Retinal pigment epithelial cell (primary cell): Measurements from ENCODE around the gene OOSP2.

Source experiments
- DNase-seq: peaks from one replicate; pipeline ENCODE4 v3.0.0-alpha.2; 2010; ENCODE audit warnings: low read depth
- H3K4me3 ChIP-seq: 2 replicates; pipeline ENCODE4 v1.5.1; 2011; ENCODE audit warnings: mild to moderate bottlenecking, low read length, control low read depth, moderate library complexity
- TF ChIP-seq, protein P1 (sequence below): conservative IDR thresholded peaks from 2 replicates; pipeline ENCODE4 v1.5.1; 2011; ENCODE audit warnings: low read depth, low read length, control low read depth, inconsistent platforms

OOSP2 gene

DNA sequence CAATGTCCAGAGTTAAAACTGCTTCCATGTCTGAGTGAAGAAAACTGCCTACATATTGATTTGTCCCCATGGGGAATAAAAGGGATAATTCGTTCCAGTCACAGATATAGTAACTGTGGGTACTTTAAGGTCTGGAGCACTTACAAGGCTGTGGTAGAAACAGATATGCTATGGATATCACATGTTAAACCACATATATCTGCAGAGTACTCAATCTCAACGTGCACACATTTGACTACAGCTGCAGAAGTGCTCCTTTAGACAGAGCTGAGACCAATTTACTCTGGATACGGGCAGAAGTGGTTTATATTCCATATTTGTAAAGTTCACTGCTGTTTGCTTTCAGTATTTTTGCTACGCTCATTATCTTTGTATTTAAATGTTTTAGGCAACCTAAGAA is 38.5 kb downstream of the OOSP2 start:
- DNase-seq: no peak
- TF ChIP-seq, protein P1, sequence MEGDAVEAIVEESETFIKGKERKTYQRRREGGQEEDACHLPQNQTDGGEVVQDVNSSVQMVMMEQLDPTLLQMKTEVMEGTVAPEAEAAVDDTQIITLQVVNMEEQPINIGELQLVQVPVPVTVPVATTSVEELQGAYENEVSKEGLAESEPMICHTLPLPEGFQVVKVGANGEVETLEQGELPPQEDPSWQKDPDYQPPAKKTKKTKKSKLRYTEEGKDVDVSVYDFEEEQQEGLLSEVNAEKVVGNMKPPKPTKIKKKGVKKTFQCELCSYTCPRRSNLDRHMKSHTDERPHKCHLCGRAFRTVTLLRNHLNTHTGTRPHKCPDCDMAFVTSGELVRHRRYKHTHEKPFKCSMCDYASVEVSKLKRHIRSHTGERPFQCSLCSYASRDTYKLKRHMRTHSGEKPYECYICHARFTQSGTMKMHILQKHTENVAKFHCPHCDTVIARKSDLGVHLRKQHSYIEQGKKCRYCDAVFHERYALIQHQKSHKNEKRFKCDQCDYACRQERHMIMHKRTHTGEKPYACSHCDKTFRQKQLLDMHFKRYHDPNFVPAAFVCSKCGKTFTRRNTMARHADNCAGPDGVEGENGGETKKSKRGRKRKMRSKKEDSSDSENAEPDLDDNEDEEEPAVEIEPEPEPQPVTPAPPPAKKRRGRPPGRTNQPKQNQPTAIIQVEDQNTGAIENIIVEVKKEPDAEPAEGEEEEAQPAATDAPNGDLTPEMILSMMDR: no peak
- H3K4me3 ChIP-seq: no peak overlapping the region

DNA sequence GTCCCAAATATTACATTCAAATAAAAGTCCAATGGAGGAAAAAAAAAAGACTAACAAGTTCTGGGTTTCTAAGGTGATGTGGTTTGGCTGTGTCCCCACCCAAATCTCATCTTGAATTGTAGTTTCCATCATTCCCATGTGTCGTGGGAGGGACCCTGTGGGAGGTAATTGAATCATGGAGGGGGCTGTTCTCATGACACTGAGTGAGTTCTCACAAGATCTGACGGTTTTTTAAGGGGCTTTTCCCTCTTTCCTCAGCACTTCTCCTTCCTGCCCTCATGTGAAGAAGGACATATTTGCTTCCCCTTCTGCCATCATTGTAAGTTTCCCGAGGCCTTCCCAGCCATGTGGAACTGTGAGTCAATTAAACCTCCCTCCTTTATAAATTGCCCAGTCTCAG is 40.3 kb downstream of the OOSP2 start:
- DNase-seq: no peak
- no peak overlapping the region for H3K4me3 ChIP-seq
- TF ChIP-seq, protein P1: no peak

DNA sequence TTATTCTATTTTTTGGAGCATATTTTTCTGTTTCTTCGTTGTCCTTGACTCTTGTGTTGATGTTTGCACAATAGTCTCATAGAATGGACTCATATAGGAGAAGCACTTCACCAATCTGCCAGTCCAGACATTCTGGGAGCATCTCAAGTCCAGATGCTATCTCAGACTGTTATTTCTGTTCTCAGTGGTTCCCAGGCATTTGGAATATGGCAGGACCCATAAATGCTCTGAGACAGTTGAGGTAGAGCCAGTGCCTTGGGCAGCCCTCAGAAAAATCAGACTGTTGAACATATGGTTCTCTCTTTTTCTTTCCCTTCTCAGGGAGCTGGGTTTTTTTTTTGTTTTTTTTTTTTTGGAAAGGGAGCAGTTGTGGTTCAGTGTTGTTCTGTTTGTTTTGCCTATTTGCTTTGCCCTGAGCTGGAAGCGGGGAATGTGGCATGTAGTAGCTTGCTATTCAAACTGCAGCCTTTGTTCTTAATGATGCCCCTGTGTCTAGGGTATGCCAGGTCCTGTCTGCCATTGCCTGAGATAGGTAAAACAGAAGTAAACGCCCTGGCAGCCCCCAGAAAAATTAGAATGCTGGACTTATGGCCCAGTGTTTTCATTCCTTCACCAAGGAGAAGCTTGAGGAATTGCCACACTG is 44.5 kb downstream of the OOSP2 start:
- no peak for DNase-seq
- TF ChIP-seq, protein P1: no peak
- H3K4me3 ChIP-seq: no peak overlapping the region

DNA sequence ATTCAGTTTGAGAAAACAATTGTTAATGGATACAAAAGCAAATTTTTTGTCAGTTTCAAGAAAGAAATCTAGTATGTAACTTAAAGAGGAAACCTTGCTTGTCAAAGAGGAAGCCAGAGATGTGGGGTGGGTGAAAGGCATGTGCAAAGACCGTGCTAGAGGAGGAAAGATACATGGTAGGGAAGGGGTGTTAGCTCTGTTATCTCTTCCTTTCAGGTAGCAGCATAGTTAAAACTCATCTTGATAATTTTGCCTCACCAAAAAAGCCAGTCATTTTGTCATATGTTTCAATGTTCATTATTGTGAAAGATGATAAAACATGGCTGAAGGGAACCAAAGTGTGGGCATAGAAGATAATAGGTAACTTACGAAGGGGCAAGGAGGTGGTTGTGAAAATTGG is 45.7 kb downstream of the OOSP2 start:
- H3K4me3 ChIP-seq: no peak overlapping the region
- TF ChIP-seq, protein P1: no peak
- DNase-seq: no peak

DNA sequence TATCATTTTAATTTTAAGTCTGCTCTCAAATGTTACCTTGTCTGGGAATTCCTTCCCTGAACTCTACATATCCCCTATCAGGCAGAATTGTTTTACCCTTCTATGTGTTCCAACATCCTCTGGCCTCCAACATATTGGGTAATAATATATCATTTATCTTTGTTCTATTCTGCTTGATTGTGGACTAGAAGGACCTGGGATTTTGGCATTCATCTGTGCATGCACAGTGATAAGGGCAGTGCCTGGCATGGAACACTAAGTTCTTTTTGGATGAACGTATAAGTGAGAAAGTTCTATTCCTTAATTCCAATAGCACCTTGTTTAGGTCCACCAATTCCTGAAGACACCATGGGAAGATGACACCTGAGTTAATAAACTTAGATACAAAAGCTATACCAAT is 47.0 kb downstream of the OOSP2 start:
- DNase-seq: no peak
- no peak overlapping the region for H3K4me3 ChIP-seq
- TF ChIP-seq, protein P1: no peak

DNA sequence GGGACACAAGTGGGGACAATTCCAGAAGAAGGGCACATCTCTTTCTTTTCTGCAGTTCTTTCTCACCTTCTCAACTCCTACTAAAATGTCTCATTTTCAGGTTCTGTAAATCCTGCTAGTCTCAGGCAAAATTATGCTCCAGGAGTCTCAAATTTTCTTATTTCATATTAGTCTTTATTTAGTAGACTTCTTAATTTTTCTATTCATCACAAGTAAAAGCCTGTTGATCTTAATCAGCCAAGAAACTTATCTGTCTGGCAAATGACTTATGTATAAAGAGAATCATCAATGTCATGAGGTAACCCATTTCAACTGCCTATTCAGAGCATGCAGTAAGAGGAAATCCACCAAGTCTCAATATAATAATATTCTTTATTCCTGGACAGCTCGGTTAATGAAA is 48.2 kb downstream of the OOSP2 start, which contains the start of gene MS4A2:
MS4A2 (plus strand) TSS at position 301 of the 400 bp plus-strand sequence. CDS start 102 bp downstream, outside the sequence.
- no peak within 1 kb of the TSS for H3K4me3 ChIP-seq
- no peak for DNase-seq
- TF ChIP-seq, protein P1: no peak

DNA sequence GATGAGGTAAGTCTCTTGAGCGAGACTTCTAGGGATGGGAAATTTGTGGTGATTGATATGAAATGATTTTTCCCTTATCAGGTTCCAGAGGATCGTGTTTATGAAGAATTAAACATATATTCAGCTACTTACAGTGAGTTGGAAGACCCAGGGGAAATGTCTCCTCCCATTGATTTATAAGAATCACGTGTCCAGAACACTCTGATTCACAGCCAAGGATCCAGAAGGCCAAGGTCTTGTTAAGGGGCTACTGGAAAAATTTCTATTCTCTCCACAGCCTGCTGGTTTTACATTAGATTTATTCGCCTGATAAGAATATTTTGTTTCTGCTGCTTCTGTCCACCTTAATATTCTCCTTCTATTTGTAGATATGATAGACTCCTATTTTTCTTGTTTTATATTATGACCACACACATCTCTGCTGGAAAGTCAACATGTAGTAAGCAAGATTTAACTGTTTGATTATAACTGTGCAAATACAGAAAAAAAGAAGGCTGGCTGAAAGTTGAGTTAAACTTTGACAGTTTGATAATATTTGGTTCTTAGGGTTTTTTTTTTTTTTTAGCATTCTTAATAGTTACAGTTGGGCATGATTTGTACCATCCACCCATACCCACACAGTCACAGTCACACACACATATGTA is 55.4 kb downstream of the OOSP2 start:
- no peak for DNase-seq
- TF ChIP-seq, protein P1: no peak
- no peak overlapping the region for H3K4me3 ChIP-seq
